Globus pallidus (tissue), 1 donor: ENCODE measurements around the gene CLDN24.
"Not testable (repeated sequence)": the region's sequence is repeated elsewhere in the genome, so short reads cannot be mapped to it uniquely, and the experiment has no call there.

ENCODE experiments used
- DNase-seq: peaks from one replicate; pipeline ENCODE4 v3.0.0-alpha.2; 2015; ENCODE audit warnings: low spot score

CLDN24 gene

GRCh38 chr4:183347146-183347545 lies 24.9 kb upstream of the CLDN24 start:
- no peak for DNase-seq

- DNase-seq: no peak
Measured at GRCh38 chr4:183345261-183345660, 23.0 kb upstream of the CLDN24 start.

GRCh38 chr4:183344523-183345255 lies 22.5 kb upstream of the CLDN24 start:
- DNase-seq: no peak

GRCh38 chr4:183343730-183344129 lies 21.5 kb upstream of the CLDN24 start:
- no peak for DNase-seq

GRCh38 chr4:183342541-183343533 lies 20.6 kb upstream of the CLDN24 start:
- DNase-seq: no peak

- no peak for DNase-seq
Measured at GRCh38 chr4:183337833-183338232, 15.6 kb upstream of the CLDN24 start.

GRCh38 chr4:183337349-183337748 lies 15.1 kb upstream of the CLDN24 start:
- DNase-seq: no peak

GRCh38 chr4:183335369-183335940 lies 13.2 kb upstream of the CLDN24 start:
- DNase-seq: no peak

- DNase-seq: no peak
Measured at GRCh38 chr4:183333983-183334382, 11.8 kb upstream of the CLDN24 start.

- DNase-seq: no peak
Measured at GRCh38 chr4:183333202-183333601, 11.0 kb upstream of the CLDN24 start.

GRCh38 chr4:183332447-183332846 lies 10.2 kb upstream of the CLDN24 start:
- DNase-seq: no peak

- no peak for DNase-seq
Measured at GRCh38 chr4:183330841-183331240, 8.6 kb upstream of the CLDN24 start.

GRCh38 chr4:183329954-183330742 lies 7.9 kb upstream of the CLDN24 start:
- DNase-seq: no peak

GRCh38 chr4:183329244-183329643 lies 7.0 kb upstream of the CLDN24 start:
- DNase-seq: no peak

- no peak for DNase-seq
Measured at GRCh38 chr4:183328832-183329231, 6.6 kb upstream of the CLDN24 start.

GRCh38 chr4:183327827-183328226 lies 5.6 kb upstream of the CLDN24 start:
- DNase-seq: no peak

GRCh38 chr4:183326853-183327252 lies 4.6 kb upstream of the CLDN24 start:
- no peak for DNase-seq

- not testable (repeated sequence) for DNase-seq
Measured at GRCh38 chr4:183326387-183326786, 4.2 kb upstream of the CLDN24 start.

GRCh38 chr4:183324619-183325018 lies 2.4 kb upstream of the CLDN24 start:
- no peak for DNase-seq

- not testable (repeated sequence) for DNase-seq
Measured at GRCh38 chr4:183324056-183324455, 1.8 kb upstream of the CLDN24 start.

GRCh38 chr4:183323295-183323694 lies 1.1 kb upstream of the CLDN24 start:
- DNase-seq: no peak

- no peak for DNase-seq
Measured at GRCh38 chr4:183321516-183321915, 710 bp downstream of the CLDN24 start.
